IMR-90 (cell line): Measurements from ENCODE around the gene FKBP7. TPM values are rescaled to one million over a fixed set of nuclear protein-coding genes. Genes with fewer than 3 reads are reported as not detected.

ENCODE experiments used
- ATAC-seq: fragments of 200-7000 bp; cut with Tn5 transposase; 2 replicates; pipeline ENCODE4 v1.9.1; 2020; ENCODE audit warnings: low read depth, mild to moderate bottlenecking, moderate library complexity
- BruUV-seq: library from RNA; stranded (reverse); fragments of 400-500 nt; replicated peaks from 2 replicates; lab custom pipeline; 2021; lab: Mats Ljungman, UMichigan
- CTCF ChIA-PET: fragments of 300-600 bp; formaldehyde crosslinking; extraction: SDS; loops from one replicate; lab custom pipeline; 2021; ENCODE audit warnings: antibody characterized with exemption; lab: Yijun Ruan, JAX
- POLR2A ChIA-PET: fragments of 300-600 bp; sonication (Branson Sonifier 250); formaldehyde crosslinking; loops from one replicate; lab custom pipeline; 2022; ENCODE audit warnings: antibody characterized with exemption; ENCODE audit not compliant: unreplicated experiment; lab: Charles Lee
- DNase-seq: peaks from one replicate; pipeline ENCODE4 v3.0.0; 2013
- H2AFZ ChIP-seq: replicated peaks from 2 replicates; pipeline ENCODE3; 2013; ENCODE audit warnings: low read length, mild to moderate bottlenecking; ENCODE audit not compliant: poor library complexity
- H2AK5ac ChIP-seq: 2 replicates; pipeline ENCODE4 v1.6.1; 2013; ENCODE audit warnings: low read depth, low read length, inconsistent platforms
- H2AK9ac ChIP-seq: replicated peaks from 2 replicates; pipeline ENCODE3; 2013; ENCODE audit warnings: mild to moderate bottlenecking, low read depth, low read length, moderate library complexity; ENCODE audit not compliant: poor library complexity
- H2BK120ac ChIP-seq: 2 replicates; pipeline ENCODE4 v1.6.1; 2013; ENCODE audit warnings: low read depth, low read length, inconsistent platforms
- H2BK15ac ChIP-seq: 3 replicates; pipeline ENCODE4 v1.6.1; 2013; ENCODE audit warnings: low read depth, low read length, inconsistent platforms
- H2BK20ac ChIP-seq: 2 replicates; pipeline ENCODE4 v1.6.1; 2013; ENCODE audit warnings: low read depth, mild to moderate bottlenecking, inconsistent platforms, low read length, moderate library complexity
- H2BK5ac ChIP-seq: 2 replicates; pipeline ENCODE4 v1.6.1; 2013; ENCODE audit warnings: mild to moderate bottlenecking, low read depth, low read length, inconsistent platforms; ENCODE audit not compliant: poor library complexity, severe bottlenecking
- H3K14ac ChIP-seq: replicated peaks from 2 replicates; pipeline ENCODE4 v1.6.1; 2013; ENCODE audit warnings: low read depth, low read length, inconsistent platforms
- H3K18ac ChIP-seq: 2 replicates; pipeline ENCODE4 v1.6.1; 2013; ENCODE audit warnings: low read depth, low read length, control low read depth
- H3K23ac ChIP-seq: 2 replicates; pipeline ENCODE4 v1.6.1; 2013; ENCODE audit warnings: low read depth, low read length, inconsistent platforms
- H3K27ac ChIP-seq: 2 replicates; pipeline ENCODE4 v1.5.1; 2013; ENCODE audit warnings: mild to moderate bottlenecking, control low read depth, low read length; ENCODE audit not compliant: insufficient read depth
- H3K27me3 ChIP-seq: 2 replicates; pipeline ENCODE4 v1.6.1; 2013; ENCODE audit warnings: low read length; ENCODE audit not compliant: control insufficient read depth, insufficient read depth
- H3K36me3 ChIP-seq: 2 replicates; pipeline ENCODE4 v1.6.1; 2013; ENCODE audit warnings: low read length, mixed read lengths; ENCODE audit not compliant: control insufficient read depth, insufficient read depth
- H3K4ac ChIP-seq: 2 replicates; pipeline ENCODE4 v1.6.1; 2013; ENCODE audit warnings: low read depth, low read length, inconsistent platforms
- H3K4me1 ChIP-seq: 2 replicates; pipeline ENCODE4 v1.6.1; 2013; ENCODE audit warnings: low read length, mixed read lengths; ENCODE audit not compliant: control insufficient read depth, insufficient read depth
- H3K4me2 ChIP-seq: 2 replicates; pipeline ENCODE4 v1.6.1; 2013; ENCODE audit warnings: low read depth, mild to moderate bottlenecking, control low read depth, low read length, moderate library complexity
- H3K4me3 ChIP-seq: 2 replicates; pipeline ENCODE4 v1.5.1; 2013; ENCODE audit warnings: low read depth, mild to moderate bottlenecking, control low read depth, low read length, moderate library complexity; ENCODE audit not compliant: insufficient read depth
- H3K56ac ChIP-seq: 2 replicates; pipeline ENCODE4 v1.6.1; 2013; ENCODE audit warnings: low read length, inconsistent platforms; ENCODE audit not compliant: insufficient read depth; ENCODE audit errors: extremely low read depth
- H3K79me1 ChIP-seq, 2 experiments: 2 replicates each; pipeline ENCODE4 v1.6.1; 2013; ENCODE audit warnings: low read length in 2 of 2, inconsistent platforms in 1 of 2, low read depth in 1 of 2
- H3K9ac ChIP-seq: 2 replicates; pipeline ENCODE4 v1.6.1; 2013; ENCODE audit warnings: low read depth, low read length, control low read depth
- H3K9me1 ChIP-seq: 2 replicates; pipeline ENCODE4 v1.6.1; 2013; ENCODE audit warnings: low read length, inconsistent platforms; ENCODE audit not compliant: insufficient read depth
- H3K9me3 ChIP-seq: 2 replicates; pipeline ENCODE4 v1.6.1; 2013; ENCODE audit warnings: low read length; ENCODE audit not compliant: control insufficient read depth, insufficient read depth
- H4K20me1 ChIP-seq: 2 replicates; pipeline ENCODE4 v1.6.1; 2013; ENCODE audit warnings: low read length, inconsistent platforms; ENCODE audit not compliant: insufficient read depth
- H4K5ac ChIP-seq: 2 replicates; pipeline ENCODE4 v1.6.1; 2013; ENCODE audit warnings: mild to moderate bottlenecking, low read depth, low read length, control low read depth
- H4K8ac ChIP-seq, 2 experiments: 2 replicates each; pipeline ENCODE4 v1.6.1; 2013; ENCODE audit warnings: low read depth in 2 of 2, low read length in 2 of 2, control low read depth in 1 of 2, inconsistent platforms in 1 of 2
- H4K91ac ChIP-seq: 2 replicates; pipeline ENCODE4 v1.6.1; 2013; ENCODE audit warnings: low read depth, low read length, inconsistent platforms; ENCODE audit not compliant: insufficient read depth
- BHLHE40 ChIP-seq: fragments of 150-350 bp; IDR thresholded peaks from 2 replicates; pipeline ENCODE4 v1.6.1; 2016; ENCODE audit warnings: mild to moderate bottlenecking, low read depth, low read length
- CEBPB ChIP-seq: IDR thresholded peaks from 2 replicates; pipeline ENCODE4 v1.6.1; 2012; ENCODE audit warnings: low read depth, low read length, improper control_type of control experiment
- MAFK ChIP-seq: IDR thresholded peaks from 2 replicates; pipeline ENCODE4 v1.6.1; 2012; ENCODE audit warnings: low read depth, low read length, improper control_type of control experiment
- MAZ ChIP-seq: IDR thresholded peaks from 2 replicates; pipeline ENCODE4 v1.6.1; 2012; ENCODE audit warnings: low read depth, mild to moderate bottlenecking, low read length, improper control_type of control experiment, moderate library complexity, borderline replicate concordance
- MXI1 ChIP-seq: IDR thresholded peaks from 2 replicates; pipeline ENCODE4 v1.6.1; 2012; ENCODE audit warnings: low read depth, mild to moderate bottlenecking, low read length, moderate library complexity, borderline replicate concordance
- NFE2L2 ChIP-seq: fragments of 150-350 bp; IDR thresholded peaks from 2 replicates; pipeline ENCODE4 v1.6.1; 2016; ENCODE audit warnings: low read depth, mild to moderate bottlenecking, low read length
- RCOR1 ChIP-seq: IDR thresholded peaks from 2 replicates; pipeline ENCODE4 v1.6.1; 2012; ENCODE audit warnings: mild to moderate bottlenecking, low read length, improper control_type of control experiment; ENCODE audit not compliant: insufficient replicate concordance
- dilution Hi-C: fragments of 300-500 bp; cut with HindIII; formaldehyde crosslinking; loops from one replicate; pipeline ENCODE4 v1.14.3; 2018; ENCODE audit warnings: low sequenced_read_pairs; ENCODE audit not compliant: unreplicated experiment
- in situ Hi-C: fragments of 300-500 bp; cut with MboI; formaldehyde crosslinking; loops from 3 replicates; pipeline ENCODE4 v1.14.3; 2019; ENCODE audit warnings: low sequenced_read_pairs, inconsistent platforms, mixed read lengths
- intact Hi-C: fragments of 100-400 bp; cut with micrococcal nuclease; formaldehyde crosslinking; loops from 2 replicates; pipeline ENCODE4 v1.10.0; 2022
- polyA plus RNA-seq, 3 experiments: library from polyadenylated mRNA; depleted of rRNA; stranded (reverse); fragments of >200 nt; gene quantifications; 2 replicates each; pipeline ENCODE4 v1.2.3, GENCODE V29; 2012; ENCODE audit warnings: low replicate concordance in 1 of 3
- total RNA-seq: library from RNA; depleted of rRNA; stranded (reverse); fragments of >200 nt; gene quantifications from 2 replicates; pipeline ENCODE4 v1.2.3, GENCODE V29; 2012

Gene FKBP7
- total and polyA plus RNA-seq, 2 of the 4 experiments (the other 2 are of a cell fraction) = 32.6 to 51.0 TPM

GRCh38 chr2:178415979-178416378 lies 62.4 kb downstream of the FKBP7 start:
- Histone ChIP-seq H2BK20ac (no peak overlapping the region), H4K5ac (no peak overlapping the region), H3K4me3 (no peak overlapping the region), H3K79me1 (peaks cover 4 to 27% of the 10 kb centered on the region in 2 experiments; a peak in 3 of 4 replicates), H2AK9ac (no peak overlapping the region), H3K23ac (no peak overlapping the region), H3K27me3 (no peaks in the 10 kb centered on the region), H4K20me1 (no peaks in the 10 kb centered on the region), H2BK120ac (no peak overlapping the region), H2AK5ac (no peak overlapping the region), H3K27ac (no peak overlapping the region), H3K14ac (no peak overlapping the region), H4K8ac (no peak overlapping the region), H2BK15ac (no peak overlapping the region), H3K9me1 (no peaks in the 10 kb centered on the region; the same call in 1 of the 2 replicates), H3K18ac (no peak overlapping the region), H4K91ac (no peak overlapping the region), H2BK5ac (no peak overlapping the region), H3K56ac (no peak overlapping the region), H3K4me2 (no peak overlapping the region), H3K9ac (no peak overlapping the region), H3K36me3 (no peaks in the 10 kb centered on the region), H3K4ac (no peak overlapping the region), H3K4me1 (0 out of 2 replicates have a peak, but pooled peaks cover 2% of the 10 kb centered on the region), H3K9me3 (no peaks in the 10 kb centered on the region), H2AFZ (no peak overlapping the region)
- no peak for ATAC-seq
- no peak for DNase-seq
- TF ChIP-seq CEBPB (no peak), NFE2L2 (no peak), BHLHE40 (no peak), MAZ (no peak), RCOR1 (no peak), MXI1 (no peak), MAFK (no peak)
- dilution Hi-C loops = no loop called here
- in situ Hi-C loops = loop anchor here (5.0 kb wide), 1 partner anchor 284 kb away; no protein-coding TSS in a partner anchor
- ChIA-PET CTCF (no interaction called here), POLR2A (no interaction called here)
- intact Hi-C loops = loop anchor here (2.0 kb wide), 1 partner anchor 221 kb away; the partner anchor contains the start of gene OSBPL6
- BruUV-seq = no TSS peak
